Central memory CD4-positive, alpha-beta T cell (primary cell): ENCODE results near the gene NOX5.

ENCODE experiments used
- DNase-seq: peaks from one replicate; pipeline ENCODE4 v3.0.0; 2022

Gene NOX5

GRCh38 chr15:69084404-69085030 is 70.0 kb downstream of the NOX5 start:
- DNase-seq = no peak

GRCh38 chr15:69085325-69086081 is 71.0 kb downstream of the NOX5 start:
- no peak for DNase-seq

GRCh38 chr15:69086427-69087204 is 72.1 kb downstream of the NOX5 start:
- no peak for DNase-seq

GRCh38 chr15:69087366-69087976 is 73.0 kb downstream of the NOX5 start:
- no peak for DNase-seq

GRCh38 chr15:69088300-69088965 is 73.9 kb downstream of the NOX5 start:
- DNase-seq = no peak

- no peak for DNase-seq
Measured at GRCh38 chr15:69089258-69089657, 74.8 kb downstream of the NOX5 start.

- DNase-seq = no peak
Measured at GRCh38 chr15:69090197-69090948, 75.9 kb downstream of the NOX5 start.

GRCh38 chr15:69091654-69092053 is 77.2 kb downstream of the NOX5 start:
- no peak for DNase-seq

- DNase-seq = no peak
Measured at GRCh38 chr15:69092159-69092558, 77.7 kb downstream of the NOX5 start.

- DNase-seq = no peak
Measured at GRCh38 chr15:69093127-69093526, 78.6 kb downstream of the NOX5 start.

- DNase-seq = no peak
Measured at GRCh38 chr15:69093614-69094013, 79.1 kb downstream of the NOX5 start.

- no peak for DNase-seq
Measured at GRCh38 chr15:69094124-69094921, 79.8 kb downstream of the NOX5 start.

- no peak for DNase-seq
Measured at GRCh38 chr15:69095274-69095673, 80.8 kb downstream of the NOX5 start.

- DNase-seq = no peak
Measured at GRCh38 chr15:69096196-69096595, 81.7 kb downstream of the NOX5 start.

GRCh38 chr15:69096626-69097025 is 82.1 kb downstream of the NOX5 start:
- no peak for DNase-seq

- DNase-seq = no peak
Measured at GRCh38 chr15:69098771-69099170, 84.3 kb downstream of the NOX5 start.

- DNase-seq = no peak
Measured at GRCh38 chr15:69099941-69100340, 85.4 kb downstream of the NOX5 start.

GRCh38 chr15:69100821-69101220 is 86.3 kb downstream of the NOX5 start:
- no peak for DNase-seq

GRCh38 chr15:69104050-69104750 is 89.7 kb downstream of the NOX5 start:
- DNase-seq = peak; percentile 26

- no peak for DNase-seq
Measured at GRCh38 chr15:69105451-69105985, 91.0 kb downstream of the NOX5 start.
